ENCODE results near the gene GCC2. TPM values are rescaled to one million over a fixed set of nuclear protein-coding genes. Genes with fewer than 3 reads are reported as not detected.
A peak's percentile ranks its signal among the peaks of the same experiment; 100 is the strongest.

Gene GCC2
- total and polyA plus RNA-seq, 2 of the 13 experiments (the other 11 are each of a cell fraction or from before 2014, with no cell fraction given), result 17.6 to 22.5 TPM

DNA sequence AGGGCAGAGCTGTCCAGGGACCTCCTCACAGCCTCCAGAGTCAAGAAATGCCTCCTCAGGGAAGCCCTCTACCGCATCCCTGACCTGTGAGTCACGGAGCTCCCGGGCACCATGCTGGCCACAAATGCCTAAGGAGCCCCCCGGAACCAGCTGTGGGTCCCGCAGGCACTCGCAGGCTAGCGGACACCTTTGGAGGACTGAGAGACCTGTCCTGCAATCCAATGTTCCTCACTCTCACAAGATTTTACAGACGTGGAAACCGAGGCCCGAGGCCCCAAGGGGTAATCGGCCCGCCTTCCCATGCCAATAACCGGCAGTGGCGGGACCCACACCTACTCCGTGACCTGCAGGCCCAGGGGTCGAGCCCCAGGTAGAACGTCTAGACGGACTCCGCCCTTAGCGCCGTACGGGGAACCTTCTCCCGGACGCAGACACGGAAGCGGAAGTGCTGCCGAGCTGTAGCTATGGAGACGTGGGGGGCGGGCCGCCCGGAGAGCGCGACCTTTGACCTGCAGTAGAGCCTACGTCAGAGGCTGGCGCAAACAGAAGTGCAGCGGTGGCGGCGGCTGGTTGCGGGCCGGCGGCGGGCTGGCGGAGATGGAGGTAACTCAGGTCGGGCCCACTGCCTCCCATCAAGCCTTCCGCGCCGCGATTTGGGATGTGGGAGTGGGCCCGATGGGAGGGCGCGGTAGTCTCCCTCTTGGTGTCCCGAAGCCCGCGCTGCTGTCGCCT is at the start of gene GCC2 (continued):
- peak; percentile 73 for TF ChIP-seq AGO1 (IDR thresholded peaks at IDR 0.05; ENCODE audit: low read depth, low read length, poor library complexity, severe bottlenecking)
- TF ChIP-seq, protein P1, sequence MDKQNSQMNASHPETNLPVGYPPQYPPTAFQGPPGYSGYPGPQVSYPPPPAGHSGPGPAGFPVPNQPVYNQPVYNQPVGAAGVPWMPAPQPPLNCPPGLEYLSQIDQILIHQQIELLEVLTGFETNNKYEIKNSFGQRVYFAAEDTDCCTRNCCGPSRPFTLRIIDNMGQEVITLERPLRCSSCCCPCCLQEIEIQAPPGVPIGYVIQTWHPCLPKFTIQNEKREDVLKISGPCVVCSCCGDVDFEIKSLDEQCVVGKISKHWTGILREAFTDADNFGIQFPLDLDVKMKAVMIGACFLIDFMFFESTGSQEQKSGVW (CRISPR knock-in tag; IDR thresholded peaks at IDR 0.05; ENCODE audit: borderline replicate concordance), result no peak
- TF ChIP-seq, protein P2, sequence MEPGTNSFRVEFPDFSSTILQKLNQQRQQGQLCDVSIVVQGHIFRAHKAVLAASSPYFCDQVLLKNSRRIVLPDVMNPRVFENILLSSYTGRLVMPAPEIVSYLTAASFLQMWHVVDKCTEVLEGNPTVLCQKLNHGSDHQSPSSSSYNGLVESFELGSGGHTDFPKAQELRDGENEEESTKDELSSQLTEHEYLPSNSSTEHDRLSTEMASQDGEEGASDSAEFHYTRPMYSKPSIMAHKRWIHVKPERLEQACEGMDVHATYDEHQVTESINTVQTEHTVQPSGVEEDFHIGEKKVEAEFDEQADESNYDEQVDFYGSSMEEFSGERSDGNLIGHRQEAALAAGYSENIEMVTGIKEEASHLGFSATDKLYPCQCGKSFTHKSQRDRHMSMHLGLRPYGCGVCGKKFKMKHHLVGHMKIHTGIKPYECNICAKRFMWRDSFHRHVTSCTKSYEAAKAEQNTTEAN (CRISPR knock-in tag; conservative IDR thresholded peaks at IDR 0.05), result no peak
- TF ChIP-seq ZNF232 (CRISPR knock-in tag; IDR thresholded peaks at IDR 0.05; ENCODE audit: borderline replicate concordance), result peak; percentile 89
- peak; percentile 88; the same call in 1 of the 2 replicates for TF ChIP-seq TP53 (CRISPR knock-in tag; conservative IDR thresholded peaks at IDR 0.05)
- TF ChIP-seq SMYD3 (CRISPR knock-in tag; IDR thresholded peaks at IDR 0.05), result peak; percentile 54; the same call in 1 of the 2 replicates
- TF ChIP-seq, protein P3, sequence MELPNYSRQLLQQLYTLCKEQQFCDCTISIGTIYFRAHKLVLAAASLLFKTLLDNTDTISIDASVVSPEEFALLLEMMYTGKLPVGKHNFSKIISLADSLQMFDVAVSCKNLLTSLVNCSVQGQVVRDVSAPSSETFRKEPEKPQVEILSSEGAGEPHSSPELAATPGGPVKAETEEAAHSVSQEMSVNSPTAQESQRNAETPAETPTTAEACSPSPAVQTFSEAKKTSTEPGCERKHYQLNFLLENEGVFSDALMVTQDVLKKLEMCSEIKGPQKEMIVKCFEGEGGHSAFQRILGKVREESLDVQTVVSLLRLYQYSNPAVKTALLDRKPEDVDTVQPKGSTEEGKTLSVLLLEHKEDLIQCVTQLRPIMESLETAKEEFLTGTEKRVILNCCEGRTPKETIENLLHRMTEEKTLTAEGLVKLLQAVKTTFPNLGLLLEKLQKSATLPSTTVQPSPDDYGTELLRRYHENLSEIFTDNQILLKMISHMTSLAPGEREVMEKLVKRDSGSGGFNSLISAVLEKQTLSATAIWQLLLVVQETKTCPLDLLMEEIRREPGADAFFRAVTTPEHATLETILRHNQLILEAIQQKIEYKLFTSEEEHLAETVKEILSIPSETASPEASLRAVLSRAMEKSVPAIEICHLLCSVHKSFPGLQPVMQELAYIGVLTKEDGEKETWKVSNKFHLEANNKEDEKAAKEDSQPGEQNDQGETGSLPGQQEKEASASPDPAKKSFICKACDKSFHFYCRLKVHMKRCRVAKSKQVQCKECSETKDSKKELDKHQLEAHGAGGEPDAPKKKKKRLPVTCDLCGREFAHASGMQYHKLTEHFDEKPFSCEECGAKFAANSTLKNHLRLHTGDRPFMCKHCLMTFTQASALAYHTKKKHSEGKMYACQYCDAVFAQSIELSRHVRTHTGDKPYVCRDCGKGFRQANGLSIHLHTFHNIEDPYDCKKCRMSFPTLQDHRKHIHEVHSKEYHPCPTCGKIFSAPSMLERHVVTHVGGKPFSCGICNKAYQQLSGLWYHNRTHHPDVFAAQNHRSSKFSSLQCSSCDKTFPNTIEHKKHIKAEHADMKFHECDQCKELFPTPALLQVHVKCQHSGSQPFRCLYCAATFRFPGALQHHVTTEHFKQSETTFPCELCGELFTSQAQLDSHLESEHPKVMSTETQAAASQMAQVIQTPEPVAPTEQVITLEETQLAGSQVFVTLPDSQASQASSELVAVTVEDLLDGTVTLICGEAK (IDR thresholded peaks at IDR 0.05), result peak; percentile 70
- TF ChIP-seq, protein P3 (CRISPR knock-in tag; IDR thresholded peaks at IDR 0.05), result peak; percentile 89
- TF ChIP-seq TEAD2 (CRISPR knock-in tag; IDR thresholded peaks at IDR 0.05), result no peak
- TF ChIP-seq ZNF550 (CRISPR knock-in tag; IDR thresholded peaks at IDR 0.05; ENCODE audit: borderline replicate concordance), result 0 out of 2 replicates have a peak, but pooled peaks have one; percentile 80
- TF ChIP-seq NCOA1 (CRISPR knock-in tag; IDR thresholded peaks at IDR 0.05), result no peak; the same call in 1 of the 2 replicates
- peak; percentile 50; the same call in 1 of the 2 replicates for TF ChIP-seq BRD4 (CRISPR knock-in tag; IDR thresholded peaks at IDR 0.05)
- TF ChIP-seq POGZ (CRISPR knock-in tag; IDR thresholded peaks at IDR 0.05), result peak; percentile 96
- 0 out of 2 replicates have a peak, but pooled peaks have one; percentile 37 for TF ChIP-seq RNF2 (conservative IDR thresholded peaks at IDR 0.05; ENCODE audit: low read depth)
- peak; percentile 91; the same call in 1 of the 2 replicates for TF ChIP-seq MXD4 (CRISPR knock-in tag; IDR thresholded peaks at IDR 0.05)
- peak; percentile 87 for TF ChIP-seq BORCS8-MEF2B (CRISPR knock-in tag; IDR thresholded peaks at IDR 0.05)
